ENCODE measurements around the gene PAX3.

- TF ChIP-seq, protein P1, sequence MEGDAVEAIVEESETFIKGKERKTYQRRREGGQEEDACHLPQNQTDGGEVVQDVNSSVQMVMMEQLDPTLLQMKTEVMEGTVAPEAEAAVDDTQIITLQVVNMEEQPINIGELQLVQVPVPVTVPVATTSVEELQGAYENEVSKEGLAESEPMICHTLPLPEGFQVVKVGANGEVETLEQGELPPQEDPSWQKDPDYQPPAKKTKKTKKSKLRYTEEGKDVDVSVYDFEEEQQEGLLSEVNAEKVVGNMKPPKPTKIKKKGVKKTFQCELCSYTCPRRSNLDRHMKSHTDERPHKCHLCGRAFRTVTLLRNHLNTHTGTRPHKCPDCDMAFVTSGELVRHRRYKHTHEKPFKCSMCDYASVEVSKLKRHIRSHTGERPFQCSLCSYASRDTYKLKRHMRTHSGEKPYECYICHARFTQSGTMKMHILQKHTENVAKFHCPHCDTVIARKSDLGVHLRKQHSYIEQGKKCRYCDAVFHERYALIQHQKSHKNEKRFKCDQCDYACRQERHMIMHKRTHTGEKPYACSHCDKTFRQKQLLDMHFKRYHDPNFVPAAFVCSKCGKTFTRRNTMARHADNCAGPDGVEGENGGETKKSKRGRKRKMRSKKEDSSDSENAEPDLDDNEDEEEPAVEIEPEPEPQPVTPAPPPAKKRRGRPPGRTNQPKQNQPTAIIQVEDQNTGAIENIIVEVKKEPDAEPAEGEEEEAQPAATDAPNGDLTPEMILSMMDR (IDR thresholded peaks at IDR 0.05 in 4 of 5, conservative IDR thresholded peaks at IDR 0.05 in 1 of 5): no peak
- no peak for TF ChIP-seq POLR2A (IDR thresholded peaks at IDR 0.05)
Observed at GRCh38 chr2:222160125-222160524, 138.7 kb downstream of the PAX3 start.
